ENCODE measurements around the gene VAMP8.

DNA sequence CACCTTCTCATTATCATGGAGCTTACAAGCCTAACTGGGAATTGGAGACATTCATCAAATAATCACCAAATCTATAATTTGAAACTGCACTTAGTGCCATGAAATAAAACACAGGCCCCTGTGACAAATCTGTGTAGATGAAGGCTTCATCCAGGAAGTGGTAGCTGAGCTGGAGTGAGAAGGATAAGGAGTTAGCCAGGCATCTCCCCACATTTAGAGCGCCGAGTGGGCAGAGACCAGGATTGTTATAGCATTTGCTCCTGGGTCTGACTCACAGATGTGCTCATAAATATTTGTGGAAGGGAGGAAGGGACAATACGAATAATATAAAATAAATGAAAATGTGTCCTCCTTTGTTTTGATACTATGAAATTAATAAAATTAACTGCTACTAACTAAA lies 40.9 kb upstream of the VAMP8 start:
- TF ChIP-seq HDGF (IDR thresholded peaks at IDR 0.05; ENCODE audit: borderline replicate concordance) (no peak), FOXM1 (IDR thresholded peaks at IDR 0.05; ENCODE audit: borderline replicate concordance) (no peak), SP1 (IDR thresholded peaks at IDR 0.05) (no peak), TARDBP (IDR thresholded peaks at IDR 0.05) (no peak), SUZ12 (IDR thresholded peaks at IDR 0.05) (no peak), L3MBTL2 (conservative IDR thresholded peaks at IDR 0.05) (no peak), FOXA1 (IDR thresholded peaks at IDR 0.05) (no peak), LEF1 (IDR thresholded peaks at IDR 0.05; ENCODE audit: borderline replicate concordance) (no peak), FOXK2 (IDR thresholded peaks at IDR 0.05) (no peak), BHLHE40 (IDR thresholded peaks at IDR 0.05; ENCODE audit: borderline replicate concordance) (no peak), NFRKB (IDR thresholded peaks at IDR 0.05) (no peak)
